ENCODE results near the gene RFTN1. TPM values are rescaled to one million over a fixed set of nuclear protein-coding genes. Genes with fewer than 3 reads are reported as not detected.

Gene RFTN1
- total and polyA plus RNA-seq, 9 of the 15 experiments (the other 6 are each of a cell fraction or from before 2014, with no cell fraction given) = 0.08 to 0.51 (median 0.11) TPM; not detected in 6

DNA sequence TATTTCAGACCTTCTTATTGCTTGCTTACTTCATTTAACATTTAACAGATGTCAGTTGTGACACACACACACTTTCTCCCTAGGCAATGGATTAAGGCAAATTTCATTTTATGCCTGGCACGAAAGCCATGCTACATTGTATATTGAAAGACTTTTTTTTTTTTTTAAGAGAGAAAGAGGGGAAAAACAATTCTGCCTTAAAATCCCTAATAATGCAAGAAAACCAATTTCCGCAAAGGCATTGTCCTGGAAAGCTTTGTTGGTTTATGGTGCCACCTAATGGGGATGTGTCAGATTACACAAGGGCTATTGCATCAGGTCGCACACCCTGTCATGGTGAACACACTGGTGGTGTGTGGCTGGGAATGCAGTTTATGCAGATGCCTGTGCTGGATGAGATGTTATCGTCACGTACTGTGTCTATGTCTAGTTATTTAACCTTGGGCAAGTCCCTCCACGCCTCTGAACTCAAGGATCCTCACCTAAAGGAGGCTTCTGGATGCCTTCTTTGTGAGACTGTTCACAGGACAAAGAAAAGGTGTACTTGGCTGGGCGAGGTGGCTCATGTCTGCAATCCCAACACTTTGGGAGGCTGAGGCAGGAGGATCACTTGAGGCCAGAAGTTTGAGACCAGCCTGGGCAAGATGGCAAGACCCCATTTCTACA, 37.3 kb upstream of the RFTN1 start (continued):
- TF ChIP-seq, protein P1, sequence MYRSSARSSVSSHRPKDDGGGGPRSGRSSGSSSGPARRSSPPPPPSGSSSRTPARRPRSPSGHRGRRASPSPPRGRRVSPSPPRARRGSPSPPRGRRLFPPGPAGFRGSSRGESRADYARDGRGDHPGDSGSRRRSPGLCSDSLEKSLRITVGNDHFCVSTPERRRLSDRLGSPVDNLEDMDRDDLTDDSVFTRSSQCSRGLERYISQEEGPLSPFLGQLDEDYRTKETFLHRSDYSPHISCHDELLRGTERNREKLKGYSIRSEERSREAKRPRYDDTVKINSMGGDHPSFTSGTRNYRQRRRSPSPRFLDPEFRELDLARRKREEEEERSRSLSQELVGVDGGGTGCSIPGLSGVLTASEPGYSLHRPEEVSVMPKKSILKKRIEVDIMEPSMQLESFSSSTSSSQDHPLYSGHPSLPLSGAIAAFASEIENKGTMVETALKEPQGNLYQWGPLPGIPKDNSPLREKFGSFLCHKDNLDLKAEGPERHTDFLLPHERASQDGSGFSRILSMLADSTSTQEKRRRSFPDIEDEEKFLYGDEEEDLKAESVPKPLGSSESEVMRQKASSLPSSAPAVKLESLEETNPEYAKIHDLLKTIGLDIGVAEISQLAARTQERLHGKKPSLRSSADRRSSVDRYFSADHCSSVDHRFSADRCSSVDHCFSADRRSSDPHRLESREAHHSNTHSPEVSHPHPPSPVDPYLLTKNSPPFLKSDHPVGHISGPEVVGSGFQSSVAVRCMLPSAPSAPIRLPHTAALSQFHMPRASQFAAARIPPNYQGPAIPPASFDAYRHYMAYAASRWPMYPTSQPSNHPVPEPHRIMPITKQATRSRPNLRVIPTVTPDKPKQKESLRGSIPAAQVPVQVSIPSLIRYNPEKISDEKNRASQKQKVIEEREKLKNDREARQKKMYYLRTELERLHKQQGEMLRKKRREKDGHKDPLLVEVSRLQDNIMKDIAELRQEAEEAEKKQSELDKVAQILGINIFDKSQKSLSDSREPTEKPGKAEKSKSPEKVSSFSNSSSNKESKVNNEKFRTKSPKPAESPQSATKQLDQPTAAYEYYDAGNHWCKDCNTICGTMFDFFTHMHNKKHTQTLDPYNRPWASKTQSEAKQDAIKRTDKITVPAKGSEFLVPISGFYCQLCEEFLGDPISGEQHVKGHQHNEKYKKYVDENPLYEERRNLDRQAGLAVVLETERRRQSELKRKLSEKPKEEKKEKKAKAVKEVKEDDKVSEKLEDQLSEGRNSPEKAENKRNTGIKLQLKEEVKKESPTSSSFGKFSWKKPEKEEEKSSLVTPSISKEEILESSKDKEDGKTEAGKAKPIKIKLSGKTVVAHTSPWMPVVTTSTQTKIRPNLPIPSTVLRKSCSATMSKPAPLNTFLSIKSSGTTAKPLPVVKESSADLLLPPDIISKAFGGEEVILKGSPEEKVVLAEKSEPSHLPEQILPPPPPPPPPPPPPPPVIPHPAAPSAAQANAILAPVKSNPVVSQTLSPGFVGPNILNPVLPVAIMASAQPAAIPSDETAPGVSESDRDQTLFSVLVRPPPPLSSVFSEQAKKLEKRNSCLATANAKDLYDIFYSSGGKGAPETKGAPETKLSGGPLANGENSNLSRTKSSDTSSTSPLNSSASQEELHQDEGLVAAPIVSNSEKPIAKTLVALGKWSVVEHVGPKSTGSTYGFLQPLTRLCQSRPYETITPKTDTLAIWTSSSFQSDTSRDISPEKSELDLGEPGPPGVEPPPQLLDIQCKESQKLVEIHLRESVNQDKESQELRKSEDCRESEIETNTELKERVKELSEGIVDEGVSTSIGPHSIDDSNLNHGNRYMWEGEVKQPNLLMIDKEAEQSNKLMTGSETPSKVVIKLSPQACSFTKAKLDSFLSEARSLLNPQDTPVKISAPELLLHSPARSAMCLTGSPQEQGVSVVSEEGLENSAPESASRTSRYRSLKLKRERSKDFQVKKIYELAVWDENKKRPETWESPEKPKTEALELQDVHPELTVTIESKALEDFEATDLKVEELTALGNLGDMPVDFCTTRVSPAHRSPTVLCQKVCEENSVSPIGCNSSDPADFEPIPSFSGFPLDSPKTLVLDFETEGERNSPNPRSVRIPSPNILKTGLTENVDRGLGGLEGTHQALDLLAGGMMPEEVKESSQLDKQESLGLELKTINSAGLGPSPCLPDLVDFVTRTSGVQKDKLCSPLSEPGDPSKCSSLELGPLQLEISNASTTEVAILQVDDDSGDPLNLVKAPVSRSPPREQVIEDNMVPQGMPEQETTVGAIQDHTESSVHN (IDR thresholded peaks at IDR 0.05; ENCODE audit: borderline replicate concordance in 1 of 2, low read depth in 1 of 2) = no peak
- TF ChIP-seq FOXA1 (IDR thresholded peaks at IDR 0.05; ENCODE audit: borderline replicate concordance) (no peak), GATAD2A (IDR thresholded peaks at IDR 0.05) (no peak), ADNP (tag; IDR thresholded peaks at IDR 0.05) (no peak), KDM1A (IDR thresholded peaks at IDR 0.05) (no peak), BRF1 (IDR thresholded peaks at IDR 0.05; ENCODE audit: borderline replicate concordance, extremely low read depth, insufficient read length) (no peak), MCM5 (IDR thresholded peaks at IDR 0.05; ENCODE audit: low read depth) (no peak), HLTF (IDR thresholded peaks at IDR 0.05) (no peak), KLF1 (tag; IDR thresholded peaks at IDR 0.05) (no peak), IFI16 (CRISPR knock-in tag; IDR thresholded peaks at IDR 0.05) (no peak), OTX1 (CRISPR knock-in tag; IDR thresholded peaks at IDR 0.05) (no peak), SRSF9 (IDR thresholded peaks at IDR 0.05; ENCODE audit: borderline replicate concordance, low read depth, low read length) (no peak)
- TF ChIP-seq, protein P2, sequence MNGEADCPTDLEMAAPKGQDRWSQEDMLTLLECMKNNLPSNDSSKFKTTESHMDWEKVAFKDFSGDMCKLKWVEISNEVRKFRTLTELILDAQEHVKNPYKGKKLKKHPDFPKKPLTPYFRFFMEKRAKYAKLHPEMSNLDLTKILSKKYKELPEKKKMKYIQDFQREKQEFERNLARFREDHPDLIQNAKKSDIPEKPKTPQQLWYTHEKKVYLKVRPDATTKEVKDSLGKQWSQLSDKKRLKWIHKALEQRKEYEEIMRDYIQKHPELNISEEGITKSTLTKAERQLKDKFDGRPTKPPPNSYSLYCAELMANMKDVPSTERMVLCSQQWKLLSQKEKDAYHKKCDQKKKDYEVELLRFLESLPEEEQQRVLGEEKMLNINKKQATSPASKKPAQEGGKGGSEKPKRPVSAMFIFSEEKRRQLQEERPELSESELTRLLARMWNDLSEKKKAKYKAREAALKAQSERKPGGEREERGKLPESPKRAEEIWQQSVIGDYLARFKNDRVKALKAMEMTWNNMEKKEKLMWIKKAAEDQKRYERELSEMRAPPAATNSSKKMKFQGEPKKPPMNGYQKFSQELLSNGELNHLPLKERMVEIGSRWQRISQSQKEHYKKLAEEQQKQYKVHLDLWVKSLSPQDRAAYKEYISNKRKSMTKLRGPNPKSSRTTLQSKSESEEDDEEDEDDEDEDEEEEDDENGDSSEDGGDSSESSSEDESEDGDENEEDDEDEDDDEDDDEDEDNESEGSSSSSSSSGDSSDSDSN (IDR thresholded peaks at IDR 0.05; ENCODE audit: borderline replicate concordance in 1 of 2, low read depth in 2 of 2, low read length in 2 of 2) = 0 out of 4 replicates have a peak, but pooled peaks of 1 of the 2 experiments have one; percentile 36
- TF ChIP-seq, protein P3, sequence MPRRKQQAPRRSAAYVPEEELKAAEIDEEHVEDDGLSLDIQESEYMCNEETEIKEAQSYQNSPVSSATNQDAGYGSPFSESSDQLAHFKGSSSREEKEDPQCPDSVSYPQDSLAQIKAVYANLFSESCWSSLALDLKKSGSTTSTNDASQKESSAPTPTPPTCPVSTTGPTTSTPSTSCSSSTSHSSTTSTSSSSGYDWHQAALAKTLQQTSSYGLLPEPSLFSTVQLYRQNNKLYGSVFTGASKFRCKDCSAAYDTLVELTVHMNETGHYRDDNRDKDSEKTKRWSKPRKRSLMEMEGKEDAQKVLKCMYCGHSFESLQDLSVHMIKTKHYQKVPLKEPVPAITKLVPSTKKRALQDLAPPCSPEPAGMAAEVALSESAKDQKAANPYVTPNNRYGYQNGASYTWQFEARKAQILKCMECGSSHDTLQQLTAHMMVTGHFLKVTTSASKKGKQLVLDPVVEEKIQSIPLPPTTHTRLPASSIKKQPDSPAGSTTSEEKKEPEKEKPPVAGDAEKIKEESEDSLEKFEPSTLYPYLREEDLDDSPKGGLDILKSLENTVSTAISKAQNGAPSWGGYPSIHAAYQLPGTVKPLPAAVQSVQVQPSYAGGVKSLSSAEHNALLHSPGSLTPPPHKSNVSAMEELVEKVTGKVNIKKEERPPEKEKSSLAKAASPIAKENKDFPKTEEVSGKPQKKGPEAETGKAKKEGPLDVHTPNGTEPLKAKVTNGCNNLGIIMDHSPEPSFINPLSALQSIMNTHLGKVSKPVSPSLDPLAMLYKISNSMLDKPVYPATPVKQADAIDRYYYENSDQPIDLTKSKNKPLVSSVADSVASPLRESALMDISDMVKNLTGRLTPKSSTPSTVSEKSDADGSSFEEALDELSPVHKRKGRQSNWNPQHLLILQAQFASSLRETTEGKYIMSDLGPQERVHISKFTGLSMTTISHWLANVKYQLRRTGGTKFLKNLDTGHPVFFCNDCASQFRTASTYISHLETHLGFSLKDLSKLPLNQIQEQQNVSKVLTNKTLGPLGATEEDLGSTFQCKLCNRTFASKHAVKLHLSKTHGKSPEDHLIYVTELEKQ (CRISPR knock-in tag; IDR thresholded peaks at IDR 0.05) = no peak
